Measurements from ENCODE around the gene ARGFX. TPM values are rescaled to one million over a fixed set of nuclear protein-coding genes. Genes with fewer than 3 reads are reported as not detected.

Gene ARGFX
- total and polyA plus RNA-seq, 2 of the 8 experiments (the other 6 are each of a cell fraction or from before 2014, with no cell fraction given) = not detected

DNA sequence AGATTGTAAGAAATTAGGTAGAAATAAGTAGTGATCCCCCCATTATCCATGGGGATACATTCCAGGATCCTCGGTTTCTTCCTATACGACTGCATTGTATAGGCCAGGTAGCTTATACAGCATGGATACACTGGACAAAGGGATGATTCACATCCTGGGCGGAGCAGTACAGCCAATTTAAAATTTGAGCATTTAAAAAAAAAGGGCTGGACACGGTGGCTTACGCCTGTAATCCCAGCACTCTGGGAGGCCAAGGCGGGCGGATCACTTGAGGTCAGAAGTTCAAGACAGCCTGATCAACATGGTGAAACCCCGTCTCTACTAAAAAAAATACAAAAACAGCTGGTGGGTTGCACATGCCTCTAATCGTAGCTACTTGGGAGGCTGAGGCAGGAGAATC is 976 bp upstream of the ARGFX start (continued):
- TF ChIP-seq CTBP2 (IDR thresholded peaks at IDR 0.05; ENCODE audit: borderline replicate concordance, insufficient read depth, insufficient read length, low read length) = no peak

Data from H1 (cell line).